Left forelimb (tissue), 1 donor: ENCODE data around the gene TRIM51.
"Not testable (repeated sequence)": the region's sequence is repeated elsewhere in the genome, so short reads cannot be mapped to it uniquely, and the experiment has no call there.

Experiments
- DNase-seq: peaks from one replicate; pipeline ENCODE4 v3.0.0-alpha.2; 2018; ENCODE audit warnings: low spot score

TRIM51 gene

GRCh38 chr11:55882997-55883396 is at the start of gene TRIM51:
TRIM51 (plus strand) TSS chr11:55883297; CDS start chr11:55885429, 2,132 bp downstream.
- DNase-seq: not testable (repeated sequence)

- DNase-seq: no peak
These were observed 44.6 kb upstream of the TRIM51 start, which contains the start of gene OR5D16 for GRCh38 chr11:55838452-55838851. OR5D16 (plus strand) TSS chr11:55838752; CDS start chr11:55838752, 0 bp downstream.

- DNase-seq: no peak
These were observed 35.6 kb upstream of the TRIM51 start for GRCh38 chr11:55847453-55847852.

- no peak for DNase-seq
These were observed 34.1 kb upstream of the TRIM51 start for GRCh38 chr11:55849037-55849436.

- DNase-seq: no peak
These were observed 31.0 kb upstream of the TRIM51 start for GRCh38 chr11:55852141-55852540.

- DNase-seq: no peak
These were observed 28.4 kb upstream of the TRIM51 start for GRCh38 chr11:55854704-55855103.

- not testable (repeated sequence) for DNase-seq
These were observed 15.7 kb upstream of the TRIM51 start for GRCh38 chr11:55867354-55867753.

- not testable (repeated sequence) for DNase-seq
These were observed 10.4 kb upstream of the TRIM51 start for GRCh38 chr11:55872731-55873130.

GRCh38 chr11:55873146-55873545 is 10.0 kb upstream of the TRIM51 start:
- DNase-seq: not testable (repeated sequence)

- DNase-seq: not testable (repeated sequence)
These were observed 1.9 kb downstream of the TRIM51 start for GRCh38 chr11:55884995-55885394.

GRCh38 chr11:55885481-55885880 is 2.4 kb downstream of the TRIM51 start:
- DNase-seq: not testable (repeated sequence)

- DNase-seq: no peak
These were observed 12.1 kb downstream of the TRIM51 start for GRCh38 chr11:55895216-55895615.

- DNase-seq: no peak
These were observed 19.2 kb downstream of the TRIM51 start for GRCh38 chr11:55902308-55902707.

GRCh38 chr11:55914482-55914881 is 31.4 kb downstream of the TRIM51 start, which contains the start of gene OR5W2:
OR5W2 (minus strand) TSS chr11:55914582; CDS start chr11:55914582, 0 bp downstream.
- no peak for DNase-seq

GRCh38 chr11:55920537-55920936 is 37.4 kb downstream of the TRIM51 start:
- no peak for DNase-seq

GRCh38 chr11:55936300-55936699 is 53.2 kb downstream of the TRIM51 start, which contains the start of gene OR5I1:
OR5I1 (minus strand) TSS chr11:55936400; CDS start chr11:55936400, 0 bp downstream.
- no peak for DNase-seq
